ENCODE measurements around the gene KRTAP20-1. TPM values are rescaled to one million over a fixed set of nuclear protein-coding genes. Genes with fewer than 3 reads are reported as not detected.

KRTAP20-1 gene
- total RNA-seq, 1 experiment from 2014 or later, result not detected

DNA sequence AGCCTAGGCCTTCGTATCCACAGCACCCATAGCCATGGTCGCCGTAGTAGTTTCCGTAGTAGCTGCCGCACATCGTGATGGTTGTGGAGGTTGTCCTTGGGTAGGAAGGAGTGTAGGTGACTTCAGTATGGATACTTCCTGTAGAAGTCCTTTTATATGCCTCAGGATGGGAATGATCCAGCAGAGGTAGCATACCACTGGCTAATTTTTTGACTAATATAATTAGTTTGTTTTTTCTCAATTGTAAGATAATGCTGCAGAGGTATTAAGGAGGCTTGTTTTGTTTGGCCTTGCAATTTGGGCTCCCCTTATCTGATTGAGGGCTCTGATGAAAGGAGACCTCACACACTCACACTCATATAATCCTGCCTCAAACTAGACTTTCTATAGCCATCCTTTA is 17.4 kb upstream of the KRTAP20-1 start, which contains the start of gene KRTAP6-2:
Gene KRTAP6-2 (minus strand): TSS at position 101 of the 400 bp plus-strand sequence. CDS start 28 bp downstream, at position 73.
- no peak within 1 kb of the TSS for H2BK12ac ChIP-seq (ENCODE audit: insufficient read length, low read depth, low read length)
- H3K79me2 ChIP-seq (ENCODE audit: insufficient read depth, low read length), result no peaks in the 10 kb centered on the region
- H3K9me3 Mint-ChIP-seq, result peaks cover 0 to 24% of the 10 kb centered on the region in 2 experiments; a peak in 2 of 5 replicates
- no peaks in the 10 kb centered on the region for H3K4me1 Mint-ChIP-seq
- no peak within 1 kb of the TSS for H2AK5ac ChIP-seq (ENCODE audit: insufficient read length, low read length)
- no peak within 1 kb of the TSS for H3K27ac ChIP-seq (ENCODE audit: insufficient read length, low read depth, low read length)
- H2BK120ac ChIP-seq (ENCODE audit: low read depth, low read length, poor library complexity, severe bottlenecking), result no peak within 1 kb of the TSS
- H3K27ac Mint-ChIP-seq, result no peak within 1 kb of the TSS
- no peaks in the 10 kb centered on the region for H3K27me3 ChIP-seq (ENCODE audit: insufficient read depth, low read length)
- H3K27me3 Mint-ChIP-seq (ENCODE audit: low read depth), result no peaks in the 10 kb centered on the region
- no peak within 1 kb of the TSS for H4K8ac ChIP-seq (replicated peaks; ENCODE audit: insufficient read length, low read depth, low read length)
- no peak within 1 kb of the TSS for H2BK20ac ChIP-seq (ENCODE audit: low read depth, low read length, poor library complexity, severe bottlenecking)
- no peak within 1 kb of the TSS for H2AFZ ChIP-seq (ENCODE audit: low read length)
- H3K4me1 ChIP-seq (ENCODE audit: insufficient read depth, low read length), result no peaks in the 10 kb centered on the region
- no peak within 1 kb of the TSS for H3K23ac ChIP-seq (ENCODE audit: insufficient read length, low read depth, low read length)
- H3K79me1 ChIP-seq (ENCODE audit: insufficient read depth, low read depth, low read length, poor library complexity, severe bottlenecking), result no peaks in the 10 kb centered on the region
- H4K91ac ChIP-seq (ENCODE audit: insufficient read length, low read depth, low read length), result no peak within 1 kb of the TSS
- no peak within 1 kb of the TSS for H2BK15ac ChIP-seq (ENCODE audit: low read depth, low read length)
- no peak within 1 kb of the TSS for H3K14ac ChIP-seq (ENCODE audit: insufficient read depth, low read length)
- no peak within 1 kb of the TSS for H3T11ph ChIP-seq (ENCODE audit: low read length)
- TF ChIP-seq, protein P1, sequence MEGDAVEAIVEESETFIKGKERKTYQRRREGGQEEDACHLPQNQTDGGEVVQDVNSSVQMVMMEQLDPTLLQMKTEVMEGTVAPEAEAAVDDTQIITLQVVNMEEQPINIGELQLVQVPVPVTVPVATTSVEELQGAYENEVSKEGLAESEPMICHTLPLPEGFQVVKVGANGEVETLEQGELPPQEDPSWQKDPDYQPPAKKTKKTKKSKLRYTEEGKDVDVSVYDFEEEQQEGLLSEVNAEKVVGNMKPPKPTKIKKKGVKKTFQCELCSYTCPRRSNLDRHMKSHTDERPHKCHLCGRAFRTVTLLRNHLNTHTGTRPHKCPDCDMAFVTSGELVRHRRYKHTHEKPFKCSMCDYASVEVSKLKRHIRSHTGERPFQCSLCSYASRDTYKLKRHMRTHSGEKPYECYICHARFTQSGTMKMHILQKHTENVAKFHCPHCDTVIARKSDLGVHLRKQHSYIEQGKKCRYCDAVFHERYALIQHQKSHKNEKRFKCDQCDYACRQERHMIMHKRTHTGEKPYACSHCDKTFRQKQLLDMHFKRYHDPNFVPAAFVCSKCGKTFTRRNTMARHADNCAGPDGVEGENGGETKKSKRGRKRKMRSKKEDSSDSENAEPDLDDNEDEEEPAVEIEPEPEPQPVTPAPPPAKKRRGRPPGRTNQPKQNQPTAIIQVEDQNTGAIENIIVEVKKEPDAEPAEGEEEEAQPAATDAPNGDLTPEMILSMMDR (conservative IDR thresholded peaks at IDR 0.05), result no peak
- no peak within 1 kb of the TSS for H2BK5ac ChIP-seq (ENCODE audit: insufficient read length, low read length)
- no peak within 1 kb of the TSS for H3K56ac ChIP-seq (ENCODE audit: insufficient read length, low read depth, low read length)
- H3K18ac ChIP-seq (ENCODE audit: insufficient read length, low read depth, low read length), result no peak within 1 kb of the TSS
- H3K9me3 ChIP-seq (ENCODE audit: control insufficient read depth, low read depth, low read length), result no peaks in the 10 kb centered on the region
- no peak within 1 kb of the TSS for H3K9ac ChIP-seq (ENCODE audit: extremely low read depth, insufficient read length, low read length)
- no peaks in the 10 kb centered on the region for H3K23me2 ChIP-seq (ENCODE audit: insufficient read length, low read depth, low read length, poor library complexity, severe bottlenecking)
- no peak within 1 kb of the TSS for H3K4ac ChIP-seq (ENCODE audit: low read depth, low read length)
- H3K36me3 Mint-ChIP-seq (ENCODE audit: insufficient read depth in 1 of 3, low read depth in 3 of 3), result peaks cover 0 to 18% (median 0%) of the 10 kb centered on the region in 3 experiments; a peak in 2 of 7 replicates
- no CpG with 5 or more reads among the region's 6 CpGs for WGBS (ENCODE audit: extremely low coverage, insufficient read length, low lambda C conversion rate)
- H3K4me3 Mint-ChIP-seq, result no peak within 1 kb of the TSS
- no peak within 1 kb of the TSS for H4K5ac ChIP-seq (ENCODE audit: insufficient read length, low read depth, low read length)
- no peak for DNase-seq
- no peaks in the 10 kb centered on the region for H4K20me1 ChIP-seq (ENCODE audit: control insufficient read depth, insufficient read depth, insufficient read length)
- H3K4me2 ChIP-seq (ENCODE audit: insufficient read depth, insufficient read length, low read length), result no peak within 1 kb of the TSS

Measured in H9 (cell line).